ENCODE measurements around the gene TBC1D8. TPM values are rescaled to one million over a fixed set of nuclear protein-coding genes. Genes with fewer than 3 reads are reported as not detected.

Gene TBC1D8
- total RNA-seq, 1 donor from 2014 or later, result 16.3 TPM

- no peaks in the 10 kb centered on the region for H3K9me3 Mint-ChIP-seq (ENCODE audit: unreplicated experiment)
- H3K4me3 Mint-ChIP-seq (ENCODE audit: unreplicated experiment), result no peak overlapping the region
- no peaks in the 10 kb centered on the region for H3K36me3 Mint-ChIP-seq (ENCODE audit: unreplicated experiment)
- H3K27me3 Mint-ChIP-seq (ENCODE audit: unreplicated experiment), result no peaks in the 10 kb centered on the region
- DNase-seq (ENCODE audit: extremely low spot score, unreplicated experiment), result no peak
- peaks cover 47% of the 10 kb centered on the region for H3K4me1 Mint-ChIP-seq (ENCODE audit: unreplicated experiment)
- H3K27ac Mint-ChIP-seq (ENCODE audit: unreplicated experiment), result peak overlapping the region; percentile 64
- TF ChIP-seq, protein P1, sequence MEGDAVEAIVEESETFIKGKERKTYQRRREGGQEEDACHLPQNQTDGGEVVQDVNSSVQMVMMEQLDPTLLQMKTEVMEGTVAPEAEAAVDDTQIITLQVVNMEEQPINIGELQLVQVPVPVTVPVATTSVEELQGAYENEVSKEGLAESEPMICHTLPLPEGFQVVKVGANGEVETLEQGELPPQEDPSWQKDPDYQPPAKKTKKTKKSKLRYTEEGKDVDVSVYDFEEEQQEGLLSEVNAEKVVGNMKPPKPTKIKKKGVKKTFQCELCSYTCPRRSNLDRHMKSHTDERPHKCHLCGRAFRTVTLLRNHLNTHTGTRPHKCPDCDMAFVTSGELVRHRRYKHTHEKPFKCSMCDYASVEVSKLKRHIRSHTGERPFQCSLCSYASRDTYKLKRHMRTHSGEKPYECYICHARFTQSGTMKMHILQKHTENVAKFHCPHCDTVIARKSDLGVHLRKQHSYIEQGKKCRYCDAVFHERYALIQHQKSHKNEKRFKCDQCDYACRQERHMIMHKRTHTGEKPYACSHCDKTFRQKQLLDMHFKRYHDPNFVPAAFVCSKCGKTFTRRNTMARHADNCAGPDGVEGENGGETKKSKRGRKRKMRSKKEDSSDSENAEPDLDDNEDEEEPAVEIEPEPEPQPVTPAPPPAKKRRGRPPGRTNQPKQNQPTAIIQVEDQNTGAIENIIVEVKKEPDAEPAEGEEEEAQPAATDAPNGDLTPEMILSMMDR (IDR thresholded peaks at IDR 0.05), result no peak
Observed at GRCh38 chr2:101064125-101064502, 87.1 kb downstream of the TBC1D8 start.

GRCh38 chr2:101063352-101064124 is 87.6 kb downstream of the TBC1D8 start:
- TF ChIP-seq, protein P1 (IDR thresholded peaks at IDR 0.05), result no peak
- H3K27me3 Mint-ChIP-seq (ENCODE audit: unreplicated experiment), result no peaks in the 10 kb centered on the region
- H3K36me3 Mint-ChIP-seq (ENCODE audit: unreplicated experiment), result no peaks in the 10 kb centered on the region
- H3K4me1 Mint-ChIP-seq (ENCODE audit: unreplicated experiment), result peaks cover 47% of the 10 kb centered on the region
- H3K4me3 Mint-ChIP-seq (ENCODE audit: unreplicated experiment), result no peak overlapping the region
- DNase-seq (ENCODE audit: extremely low spot score, unreplicated experiment), result no peak
- H3K27ac Mint-ChIP-seq (ENCODE audit: unreplicated experiment), result peak overlapping the region; percentile 64
- no peaks in the 10 kb centered on the region for H3K9me3 Mint-ChIP-seq (ENCODE audit: unreplicated experiment)

- H3K4me3 Mint-ChIP-seq (ENCODE audit: unreplicated experiment), result no peak overlapping the region
- no peak overlapping the region for H3K27ac Mint-ChIP-seq (ENCODE audit: unreplicated experiment)
- H3K4me1 Mint-ChIP-seq (ENCODE audit: unreplicated experiment), result peaks cover 27% of the 10 kb centered on the region
- H3K9me3 Mint-ChIP-seq (ENCODE audit: unreplicated experiment), result no peaks in the 10 kb centered on the region
- TF ChIP-seq, protein P1 (IDR thresholded peaks at IDR 0.05), result no peak
- no peaks in the 10 kb centered on the region for H3K27me3 Mint-ChIP-seq (ENCODE audit: unreplicated experiment)
- H3K36me3 Mint-ChIP-seq (ENCODE audit: unreplicated experiment), result peaks cover 23% of the 10 kb centered on the region
- no peak for DNase-seq (ENCODE audit: extremely low spot score, unreplicated experiment)
Observed at GRCh38 chr2:101058386-101058785, 92.8 kb downstream of the TBC1D8 start.

DNA sequence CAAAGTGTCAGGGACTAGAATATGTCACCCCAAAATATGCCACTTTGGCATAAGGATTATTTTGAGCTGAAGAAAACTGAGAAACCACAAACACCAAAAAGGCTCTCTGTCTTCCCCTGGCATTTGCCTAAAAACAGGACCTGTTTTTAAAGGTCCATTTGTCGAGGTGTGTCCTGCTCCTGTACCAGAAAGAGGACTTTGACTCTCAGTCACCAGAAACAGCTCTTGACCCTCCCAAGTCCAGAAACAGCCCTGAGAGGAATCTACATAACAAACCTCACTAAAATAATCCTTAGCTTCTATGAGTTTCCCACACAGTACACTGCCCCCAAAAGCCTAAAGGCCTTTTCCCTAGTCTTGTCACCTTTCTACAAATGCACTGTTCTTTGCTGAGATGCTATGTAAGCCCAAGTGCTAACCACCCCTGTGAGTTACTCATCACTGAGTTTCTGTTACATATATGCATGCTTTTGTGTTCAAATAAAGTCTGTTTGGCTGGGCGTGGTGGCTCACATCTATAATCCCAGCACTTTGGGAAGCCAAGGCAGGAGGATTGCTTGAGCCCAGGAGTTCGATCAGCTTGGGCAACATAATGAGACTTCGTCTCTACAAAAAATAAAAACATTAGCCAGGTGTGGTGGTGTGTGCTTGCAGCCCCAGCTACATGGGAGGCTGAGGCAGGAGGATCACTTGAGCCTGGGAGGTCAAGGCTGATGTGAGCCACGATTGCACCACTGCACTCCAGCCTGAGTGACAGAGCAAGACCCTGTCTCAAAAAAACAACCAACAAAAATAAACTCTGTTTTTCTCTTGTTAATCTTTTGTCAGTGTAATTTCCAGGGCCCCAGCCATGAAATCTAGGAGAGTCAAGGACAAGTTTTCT is 93.9 kb downstream of the TBC1D8 start:
- H3K9me3 Mint-ChIP-seq (ENCODE audit: unreplicated experiment), result no peaks in the 10 kb centered on the region
- H3K27me3 Mint-ChIP-seq (ENCODE audit: unreplicated experiment), result no peaks in the 10 kb centered on the region
- DNase-seq (ENCODE audit: extremely low spot score, unreplicated experiment), result no peak
- H3K27ac Mint-ChIP-seq (ENCODE audit: unreplicated experiment), result no peak overlapping the region
- H3K36me3 Mint-ChIP-seq (ENCODE audit: unreplicated experiment), result peaks cover 28% of the 10 kb centered on the region
- no peak overlapping the region for H3K4me3 Mint-ChIP-seq (ENCODE audit: unreplicated experiment)
- peaks cover 20% of the 10 kb centered on the region for H3K4me1 Mint-ChIP-seq (ENCODE audit: unreplicated experiment)
- TF ChIP-seq, protein P1 (IDR thresholded peaks at IDR 0.05), result no peak

DNA sequence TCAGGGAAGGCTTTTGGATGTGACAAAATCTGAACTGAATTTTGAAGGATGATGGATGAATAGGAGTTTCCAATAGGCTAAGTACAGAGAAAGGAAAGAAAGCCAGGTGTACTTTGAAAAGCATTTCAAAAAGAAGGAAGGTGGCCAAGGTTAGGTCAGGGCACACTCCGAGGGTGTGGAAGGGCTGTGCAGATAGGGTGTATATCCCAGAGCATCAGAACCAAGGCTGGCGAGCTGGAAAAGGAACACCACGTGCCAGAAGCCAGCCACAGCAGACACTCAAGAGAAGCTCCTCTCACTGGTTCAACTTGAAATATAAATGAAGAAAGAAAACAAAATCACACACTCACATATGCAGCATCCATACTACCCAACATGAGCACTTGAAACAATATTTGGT is 98.1 kb downstream of the TBC1D8 start:
- Mint-ChIP-seq H3K4me1 (ENCODE audit: unreplicated experiment) (no peaks in the 10 kb centered on the region), H3K9me3 (ENCODE audit: unreplicated experiment) (no peaks in the 10 kb centered on the region), H3K36me3 (ENCODE audit: unreplicated experiment) (peaks cover 38% of the 10 kb centered on the region), H3K27me3 (ENCODE audit: unreplicated experiment) (no peaks in the 10 kb centered on the region), H3K4me3 (ENCODE audit: unreplicated experiment) (no peak overlapping the region), H3K27ac (ENCODE audit: unreplicated experiment) (no peak overlapping the region)
- TF ChIP-seq, protein P1 (IDR thresholded peaks at IDR 0.05), result no peak
- no peak for DNase-seq (ENCODE audit: extremely low spot score, unreplicated experiment)
